GM12878 (cell line): ENCODE results near the gene TOMM6. TPM values are rescaled to one million over a fixed set of nuclear protein-coding genes. Genes with fewer than 3 reads are reported as not detected.

Experiments
- ATAC-seq: fragments of 200-7000 bp; cut with Tn5 transposase; 3 replicates; pipeline ENCODE4 v1.9.1; 2020; ENCODE audit warnings: mild to moderate bottlenecking, moderate library complexity
- BruUV-seq: library from RNA; stranded (reverse); fragments of 400-500 nt; replicated peaks from 2 replicates; lab custom pipeline; 2021; lab: Mats Ljungman, UMichigan
- CTCF ChIA-PET: fragments of 300-600 bp; sonication (Branson Sonifier 250); formaldehyde crosslinking; extraction: SDS; loops from one replicate; lab custom pipeline; 2021; ENCODE audit warnings: inconsistent platforms; lab: Yijun Ruan, JAX
- POLR2A ChIA-PET: fragments of 350-600 bp; formaldehyde crosslinking; extraction: SDS; loops from one replicate; lab custom pipeline; 2021; ENCODE audit warnings: inconsistent platforms; lab: Charles Lee
- RAD21 ChIA-PET: fragments of 300-600 bp; sonication (Branson Sonifier 250); formaldehyde crosslinking; loops from one replicate; lab custom pipeline; 2023; ENCODE audit warnings: antibody characterized with exemption; ENCODE audit not compliant: unreplicated experiment; lab: Charles Lee
- SMC1A ChIA-PET: fragments of 300-600 bp; sonication (Branson Sonifier 250); formaldehyde crosslinking; loops from one replicate; lab custom pipeline; 2023; ENCODE audit not compliant: unreplicated experiment, uncharacterized antibody; lab: Charles Lee
- DNase-seq: peaks from one replicate; pipeline ENCODE4 v3.0.0-alpha.2; 2011; ENCODE audit warnings: low read depth, low spot score
- FAIRE-seq: peaks from 3 replicates; lab custom pipeline; 2011; peaks lifted over from hg19 to GRCh38; lab: Jason Lieb, UNC
- H2AFZ ChIP-seq: 2 replicates; pipeline ENCODE4 v1.6.0; 2011; ENCODE audit warnings: low read depth, low read length, control low read depth; ENCODE audit not compliant: control insufficient read depth
- H3K27ac ChIP-seq: 2 replicates; pipeline ENCODE4 v1.5.1; 2011; ENCODE audit warnings: control low read depth; ENCODE audit not compliant: control insufficient read depth, insufficient read depth
- H3K27me3 ChIP-seq, 2 experiments: replicated peaks in 1 of 2; 2 replicates each; pipeline versions ENCODE4 v1.6.0 to v1.6.1; 2011; ENCODE audit warnings: low read length in 1 of 2; ENCODE audit not compliant: control insufficient read depth in 2 of 2, insufficient read depth in 2 of 2
- H3K36me3 ChIP-seq, 2 experiments: 2 replicates each; pipeline ENCODE4 v1.5.1; 2011; ENCODE audit warnings: low read length in 1 of 2; ENCODE audit not compliant: control insufficient read depth in 2 of 2, insufficient read depth in 2 of 2
- H3K4me1 ChIP-seq: 2 replicates; pipeline ENCODE4 v1.6.1; 2011; ENCODE audit warnings: mild to moderate bottlenecking, low read length, moderate library complexity, mixed read lengths; ENCODE audit not compliant: control insufficient read depth, insufficient read depth
- H3K4me2 ChIP-seq: 2 replicates; pipeline ENCODE4 v1.6.0; 2011; ENCODE audit warnings: control low read depth; ENCODE audit not compliant: control insufficient read depth, insufficient read depth
- H3K4me3 ChIP-seq: fragments of 200-600 bp; sonication (generic); 2 replicates; pipeline ENCODE4 v1.5.1; 2016
- H3K79me2 ChIP-seq: 2 replicates; pipeline ENCODE4 v1.6.0; 2011; ENCODE audit warnings: low read length; ENCODE audit not compliant: control insufficient read depth, insufficient read depth
- H3K9ac ChIP-seq: 2 replicates; pipeline ENCODE4 v1.8.0; 2011; ENCODE audit warnings: low read length, control low read depth, mixed read lengths; ENCODE audit not compliant: control insufficient read depth, insufficient read depth
- H3K9me3 ChIP-seq: replicated peaks from 3 replicates; pipeline ENCODE4 v1.5.1; 2011; ENCODE audit warnings: mild to moderate bottlenecking, low read length; ENCODE audit not compliant: control insufficient read depth, insufficient read depth
- H4K20me1 ChIP-seq: 2 replicates; pipeline ENCODE4 v1.6.0; 2011; ENCODE audit not compliant: control insufficient read depth, insufficient read depth
- BHLHE40 ChIP-seq, 2 experiments: fragments of 450-650 bp in 1 of 2; IDR thresholded peaks; 2 replicates each; pipeline ENCODE4 v1.6.1; 2011 to 2017; ENCODE audit warnings: low read depth in 2 of 2, borderline replicate concordance in 1 of 2, improper control_type of control experiment in 1 of 2, low read length in 1 of 2, mild to moderate bottlenecking in 1 of 2
- BRCA1 ChIP-seq: IDR thresholded peaks from 2 replicates; pipeline ENCODE4 v1.6.1; 2011; ENCODE audit warnings: low read depth, low read length, improper control_type of control experiment
- ELK1 ChIP-seq: IDR thresholded peaks from 2 replicates; pipeline ENCODE4 v1.6.1; 2012; ENCODE audit warnings: low read depth, low read length, improper control_type of control experiment
- FOXM1 ChIP-seq: IDR thresholded peaks from 2 replicates; pipeline ENCODE4 v1.6.1; 2012; ENCODE audit warnings: low read depth, mild to moderate bottlenecking, inconsistent platforms, low read length, moderate library complexity
- HSF1 ChIP-seq: fragments of 150-350 bp; IDR thresholded peaks from 2 replicates; pipeline ENCODE4 v1.6.1; 2014; ENCODE audit warnings: mild to moderate bottlenecking, low read depth, low read length
- MAX ChIP-seq: IDR thresholded peaks from 2 replicates; pipeline ENCODE4 v1.6.1; 2012; ENCODE audit warnings: low read depth, low read length, improper control_type of control experiment
- MXI1 ChIP-seq: fragments of 150-350 bp; IDR thresholded peaks from 2 replicates; pipeline ENCODE4 v1.6.1; 2011; ENCODE audit warnings: low read depth, mild to moderate bottlenecking, inconsistent platforms, low read length, improper control_type of control experiment
- NFYB ChIP-seq: IDR thresholded peaks from 2 replicates; pipeline ENCODE4 v1.6.1; 2011; ENCODE audit warnings: low read depth, mild to moderate bottlenecking, low read length, improper control_type of control experiment, moderate library complexity; ENCODE audit not compliant: insufficient read depth
- POLR2AphosphoS2 ChIP-seq: IDR thresholded peaks from 2 replicates; pipeline ENCODE4 v1.6.1; 2011; ENCODE audit warnings: low read depth, mild to moderate bottlenecking, low read length, improper control_type of control experiment, moderate library complexity
- RB1 ChIP-seq: fragments of 450-650 bp; formaldehyde crosslinking; IDR thresholded peaks from 2 replicates; pipeline ENCODE4 v1.6.1; 2017; ENCODE audit warnings: mild to moderate bottlenecking, borderline replicate concordance
- SMAD5 ChIP-seq: IDR thresholded peaks from 2 replicates; pipeline ENCODE4 v1.6.1; 2016; ENCODE audit warnings: antibody characterized with exemption, low read depth
- SPI1 ChIP-seq: IDR thresholded peaks from 2 replicates; pipeline ENCODE4 v1.6.1; 2011; ENCODE audit warnings: low read depth, mild to moderate bottlenecking, low read length, moderate library complexity, borderline replicate concordance; ENCODE audit not compliant: insufficient read depth
- SREBF1 ChIP-seq: IDR thresholded peaks from 2 replicates; pipeline ENCODE4 v1.6.1; 2012; ENCODE audit warnings: mild to moderate bottlenecking, low read length
- SRF ChIP-seq, 2 experiments: IDR thresholded peaks; 2 replicates each; pipeline ENCODE4 v1.6.1; 2011; ENCODE audit warnings: low read depth in 2 of 2, low read length in 2 of 2, mild to moderate bottlenecking in 1 of 2, moderate library complexity in 1 of 2
- SUZ12 ChIP-seq: fragments of 200-600 bp; sonication (generic); IDR thresholded peaks from one replicate; pipeline ENCODE4 v1.6.1; 2018; ENCODE audit warnings: antibody characterized with exemption, mild to moderate bottlenecking; ENCODE audit not compliant: unreplicated experiment
- TCF7 ChIP-seq: IDR thresholded peaks from 2 replicates; pipeline ENCODE4 v1.6.1; 2014; ENCODE audit warnings: antibody characterized with exemption, borderline replicate concordance
- ZNF24 ChIP-seq: fragments of 450-650 bp; IDR thresholded peaks from 2 replicates; pipeline ENCODE4 v1.6.1; 2017; ENCODE audit warnings: antibody characterized with exemption, mild to moderate bottlenecking
- WGBS: methylation state at CpG from one replicate; pipeline ENCODE4 v1.1.6; 2016; ENCODE audit warnings: low lambda C conversion rate; ENCODE audit not compliant: insufficient replicate concordance, insufficient coverage; ENCODE audit errors: missing lambda C conversion rate; 5-methylcytosine and 5-hydroxymethylcytosine counted together
- in situ Hi-C: fragments of 300-500 bp; cut with MboI; formaldehyde crosslinking; loops from 9 replicates; pipeline ENCODE4 v1.14.3; 2018; ENCODE audit warnings: mixed read lengths
- intact Hi-C: fragments of 100-400 bp; cut with micrococcal nuclease; formaldehyde crosslinking; loops from one replicate; pipeline ENCODE4 v1.14.2; 2022; ENCODE audit not compliant: unreplicated experiment
- polyA plus RNA-seq, 11 experiments: library from polyadenylated mRNA; depleted of rRNA in 4 of 11; unstranded in 6 of 11; stranded (reverse) in 5 of 11; fragments of >200 nt; fragmentation: Nextera tagmentation in 4 of 11; fragmentation: Illumina TruSeq in 1 of 11; extraction: Ambion mirVana in 4 of 11; extraction: Trizol in 1 of 11; gene quantifications; 1 replicate in 1 of 11; 2 replicates in 10 of 11; pipeline versions ENCODE4 v1.2.1 to v1.2.3, GENCODE V29; 2011 to 2016; ENCODE audit warnings: inconsistent platforms in 2 of 11, missing spikeins in 2 of 11, low read depth in 1 of 11
- total RNA-seq, 4 experiments: library from RNA; depleted of rRNA in 3 of 4; stranded (reverse); fragments of >200 nt in 3 of 4; fragmentation: Illumina TruSeq in 1 of 4; extraction: Trizol in 1 of 4; gene quantifications; 2 replicates each; pipeline versions ENCODE4 v1.2.1 to v1.2.3, GENCODE V29; 2013 to 2021

TOMM6 gene
- total and polyA plus RNA-seq, 10 of the 15 experiments (the other 5 are each of a cell fraction or from before 2014, with no cell fraction given) = 206 to 746 (median 448) TPM

GRCh38 chr6:41813469-41813868, 26.0 kb downstream of the TOMM6 start:
- Histone ChIP-seq H3K4me2 (no peak overlapping the region), H3K9ac (no peak overlapping the region), H3K4me3 (no peak overlapping the region), H3K79me2 (no peaks in the 10 kb centered on the region), H2AFZ (no peak overlapping the region), H3K4me1 (no peaks in the 10 kb centered on the region), H3K9me3 (no peaks in the 10 kb centered on the region), H3K36me3 (no peaks in the 10 kb centered on the region), H3K27me3 (no peaks in the 10 kb centered on the region), H3K27ac (no peak overlapping the region), H4K20me1 (no peaks in the 10 kb centered on the region)
- WGBS = 90% methylated on average over 2 of the region's 2 CpGs
- TF ChIP-seq SMAD5 (no peak), SUZ12 (no peak), SRF (IDR thresholded peaks at IDR 0.05; ENCODE audit: low read depth in 2 of 2, low read length in 2 of 2) (no peak), SPI1 (no peak), HSF1 (no peak), ELK1 (no peak), MXI1 (no peak), NFYB (no peak), FOXM1 (no peak), MAX (no peak), TCF7 (no peak), ZNF24 (no peak), BRCA1 (no peak), SREBF1 (no peak), BHLHE40 (IDR thresholded peaks at IDR 0.05; ENCODE audit: borderline replicate concordance in 1 of 2, low read depth in 2 of 2, low read length in 1 of 2) (no peak), POLR2AphosphoS2 (no peak), RB1 (no peak)
- ChIA-PET RAD21 (no interaction called here), SMC1A (interaction anchor here (0.9 to 1.4 kb wide), 3 partner anchors 18 to 80 kb away, joined by 3 to 4 read pairs (median 3); no protein-coding TSS in a partner anchor), CTCF (interaction anchor here (0.7 to 2.6 kb wide), 4 partner anchors 26 to 291 kb away, joined by 3 to 9 read pairs (median 4); partner anchors contain the start of gene TOMM6), POLR2A (interaction anchor here (0.6 to 0.9 kb wide), 2 partner anchors 10 to 171 kb away, joined by 3 read pairs; no protein-coding TSS in a partner anchor)
- BruUV-seq = no TSS peak
- ATAC-seq (no peak), FAIRE-seq (no peak), DNase-seq (no peak)
- in situ Hi-C loops = no loop called here
- intact Hi-C loops = no loop called here
